Stimulated activated CD8-positive, alpha-beta memory T cell treated with anti-CD3 and anti-CD28 coated beads, Interleukin-4, amount 100 ng/mL, for 24 hours (primary cell): ENCODE data around the gene ARHGDIG.
A peak's percentile ranks its signal among the peaks of the same experiment; 100 is the strongest.
"Not testable (repeated sequence)": the region's sequence is repeated elsewhere in the genome, so short reads cannot be mapped to it uniquely, and the experiment has no call there.

ENCODE experiments used
- DNase-seq: peaks from one replicate; pipeline ENCODE4 v3.0.0-alpha.2; 2020; ENCODE audit warnings: low read depth

The ARHGDIG gene

DNA sequence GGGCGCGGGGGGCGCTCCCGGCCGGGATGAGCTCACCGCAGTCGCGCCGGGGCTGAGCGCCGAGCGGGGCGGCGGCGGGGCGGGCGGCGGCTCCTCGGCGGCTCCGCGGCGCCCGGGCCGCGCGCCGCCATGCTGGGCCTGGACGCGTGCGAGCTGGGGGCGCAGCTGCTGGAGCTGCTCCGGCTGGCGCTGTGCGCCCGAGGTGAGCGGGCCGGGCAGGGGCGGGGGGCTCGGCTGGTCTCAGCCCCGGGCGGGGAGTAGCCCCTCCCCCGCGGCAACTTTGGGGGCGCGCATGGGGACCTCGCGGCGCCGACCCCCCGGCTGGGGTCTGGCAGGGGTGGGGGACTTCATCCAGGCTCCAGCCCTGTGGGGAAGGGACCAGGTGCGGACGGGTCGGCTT lies at the start of gene ARHGDIG:
TSS of gene ARHGDIG (plus strand) at position 40 of the 400 bp plus-strand sequence. CDS start at position 130, 90 bp downstream.
- no peak for DNase-seq

DNA sequence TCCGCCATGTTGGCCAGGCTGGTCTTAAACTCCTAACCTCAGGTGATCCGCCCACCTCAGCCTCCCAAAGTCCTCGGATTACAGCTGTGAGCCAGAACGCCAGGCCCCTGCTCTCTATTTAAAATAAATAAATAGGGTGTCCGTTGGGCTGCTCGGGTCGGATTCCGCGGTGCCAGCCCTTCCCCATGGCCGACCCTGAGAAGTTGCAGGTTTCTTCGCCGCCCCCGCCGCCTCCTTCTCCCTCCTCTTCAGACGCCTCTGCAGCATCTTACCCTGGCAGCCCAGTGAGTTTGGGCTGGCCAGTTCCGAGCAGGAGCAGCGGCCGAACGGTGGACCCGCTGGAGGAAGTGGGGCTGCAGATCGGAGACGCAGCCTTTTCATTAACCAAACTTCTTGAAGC lies 49.4 kb upstream of the ARHGDIG start:
- DNase-seq, result no peak

DNA sequence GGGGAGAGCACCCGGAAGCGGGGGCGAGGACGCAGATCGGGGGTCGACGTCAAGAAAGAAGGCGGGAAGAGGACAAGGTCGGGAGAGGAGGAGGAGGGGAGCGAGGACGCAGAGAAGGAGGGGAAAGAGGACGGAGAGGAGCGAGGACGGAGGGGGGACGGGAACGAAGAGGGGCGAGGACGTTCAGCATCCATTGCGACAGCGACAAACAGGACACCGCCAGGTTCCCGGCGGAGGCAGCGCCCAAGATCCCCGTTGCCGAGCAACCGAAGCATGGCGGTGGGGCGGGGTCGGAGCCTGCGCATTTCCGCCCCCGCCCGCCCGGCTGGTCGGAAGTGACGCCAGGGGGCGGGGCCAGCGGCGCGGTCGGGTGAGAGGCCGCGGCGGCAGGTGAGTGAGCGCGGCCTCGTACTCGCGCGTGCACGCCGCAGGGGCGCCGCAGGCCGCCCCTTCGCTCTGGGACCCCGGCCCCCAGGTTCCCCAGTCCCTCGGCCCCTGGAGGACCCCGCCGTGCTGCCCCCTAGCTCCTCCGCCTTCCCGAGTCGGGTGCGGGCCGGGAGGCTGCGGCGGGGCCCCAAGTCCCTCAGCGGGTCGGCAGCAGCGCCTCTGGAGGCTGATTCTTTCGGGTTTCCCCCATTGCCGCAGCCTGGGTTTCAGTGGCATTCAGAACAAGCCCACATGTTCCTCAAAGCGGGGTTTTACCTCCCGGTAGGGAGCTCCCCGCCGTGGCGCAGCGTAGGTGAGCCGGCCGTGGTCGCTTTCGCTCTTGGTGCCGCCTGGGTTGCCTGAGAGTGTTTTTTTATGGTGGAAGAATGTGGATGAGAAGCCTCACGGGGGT lies 45.7 kb upstream of the ARHGDIG start, which contains the start of gene FAM234A:
TSS of gene FAM234A (plus strand) at position 354 of the 838 bp plus-strand sequence. CDS start 19,593 bp downstream, outside the sequence.
- peak; percentile 92 for DNase-seq

DNA sequence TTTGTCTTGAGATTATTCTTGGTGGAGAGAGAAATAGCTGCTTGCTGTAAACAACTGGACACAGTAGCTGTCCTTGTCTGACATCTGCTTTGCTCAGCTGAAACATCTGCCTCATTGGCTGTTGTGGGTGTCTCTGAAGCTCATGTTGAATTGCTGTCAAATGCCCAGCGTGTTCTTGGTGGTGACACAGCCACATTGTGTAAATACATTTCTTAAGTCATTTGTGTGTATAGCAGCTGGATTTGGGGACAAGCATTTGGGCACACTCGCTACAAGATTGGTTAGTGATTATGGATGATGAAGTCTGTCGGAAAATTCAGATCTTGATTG lies 40.5 kb upstream of the ARHGDIG start:
- no peak for DNase-seq

DNA sequence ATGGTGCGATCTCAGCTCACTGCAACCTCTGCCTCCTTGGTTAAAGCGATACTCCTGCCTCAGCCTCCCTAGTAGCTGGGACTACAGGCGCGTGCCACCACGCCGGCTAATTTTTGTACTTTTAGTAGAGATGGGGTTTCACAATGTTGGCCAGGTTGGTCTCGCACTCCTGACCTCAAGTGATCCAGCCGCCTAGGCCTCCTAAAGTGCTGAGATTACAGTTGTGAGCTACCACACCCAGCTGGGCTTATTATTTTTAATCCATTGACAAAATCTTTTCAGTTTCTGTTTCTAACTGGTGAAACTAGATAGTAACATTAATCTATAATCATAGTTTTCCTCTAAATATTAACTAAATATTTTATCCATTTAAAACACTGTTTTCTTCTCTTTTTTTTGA lies 39.8 kb upstream of the ARHGDIG start:
- DNase-seq, result no peak

DNA sequence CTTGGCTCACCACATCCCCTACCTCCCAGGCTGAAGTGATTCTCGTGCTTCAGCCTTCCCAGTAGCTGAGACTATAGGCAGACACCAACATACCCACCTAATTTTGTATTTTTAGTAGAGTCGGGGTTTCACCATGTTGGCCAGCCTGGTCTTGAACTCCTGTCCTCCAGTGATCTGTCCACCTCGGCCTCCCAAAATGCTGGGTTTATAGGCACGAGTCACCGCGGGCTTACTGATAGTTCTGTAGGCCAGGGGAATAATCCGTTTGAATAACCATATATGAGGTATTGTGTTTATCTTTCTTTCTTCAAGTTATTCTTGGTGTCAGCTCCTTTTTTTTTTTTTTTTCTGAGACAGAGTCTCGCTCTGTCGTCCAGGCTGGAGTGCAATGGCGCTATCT lies 38.1 kb upstream of the ARHGDIG start:
- no peak for DNase-seq

DNA sequence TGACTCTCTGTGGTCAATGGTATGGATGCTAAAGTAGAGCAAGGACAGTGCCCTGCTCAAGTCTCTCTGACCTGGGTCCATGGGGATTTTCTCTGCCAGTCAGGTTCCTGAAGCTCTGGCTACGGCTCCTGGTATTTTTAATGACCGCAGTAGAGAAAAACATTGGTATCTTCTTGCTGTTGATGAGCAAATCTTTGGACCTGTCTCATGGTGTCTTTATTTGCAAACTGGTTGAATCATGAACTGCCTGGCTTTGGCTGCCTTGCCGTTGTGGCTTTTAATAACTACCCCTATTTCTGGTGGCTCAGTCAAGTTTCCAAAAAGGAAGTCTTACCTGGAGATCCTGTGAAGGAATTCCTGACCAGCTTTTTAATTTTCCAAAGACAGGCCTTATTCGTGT lies 37.0 kb upstream of the ARHGDIG start:
- DNase-seq, result no peak

DNA sequence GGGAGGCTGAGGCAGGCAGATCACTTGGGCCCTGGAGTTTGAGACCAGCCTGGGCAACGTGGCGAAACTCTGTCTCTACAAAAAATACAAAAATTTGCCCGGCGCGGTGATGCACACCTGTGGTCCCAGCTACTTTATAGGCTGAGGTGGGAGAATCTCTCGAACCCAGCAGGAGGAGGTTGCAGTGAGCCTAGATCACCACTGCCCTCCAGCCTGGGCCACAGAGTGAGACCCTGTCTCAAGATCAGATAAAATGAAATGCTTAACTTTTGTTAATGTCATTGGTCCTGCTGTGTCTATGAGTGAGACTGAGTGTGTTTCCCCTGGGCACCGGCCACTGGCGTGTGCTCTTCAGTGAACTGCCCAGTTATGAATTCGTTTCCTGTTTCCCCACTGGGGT lies 35.3 kb upstream of the ARHGDIG start:
- DNase-seq, result no peak

DNA sequence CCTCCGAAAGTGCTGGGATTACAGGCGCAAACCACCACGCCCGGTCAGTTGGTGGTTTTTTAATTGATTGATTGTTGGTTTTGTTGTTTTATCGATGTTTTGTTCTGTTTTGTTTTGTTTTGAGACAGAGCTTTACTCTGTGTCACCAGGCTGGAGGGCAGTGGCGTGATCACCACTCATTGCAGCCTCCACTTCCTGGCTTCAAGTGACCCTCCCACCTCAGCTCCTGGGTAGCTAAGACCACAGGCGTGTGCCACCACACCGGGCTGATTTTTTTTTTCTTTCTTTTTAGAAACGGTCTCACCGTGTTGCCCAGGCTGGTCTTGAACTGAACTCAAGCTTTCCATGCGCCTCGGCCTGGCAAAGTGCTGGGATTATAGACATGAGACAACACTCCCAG lies 33.4 kb upstream of the ARHGDIG start:
- no peak for DNase-seq

DNA sequence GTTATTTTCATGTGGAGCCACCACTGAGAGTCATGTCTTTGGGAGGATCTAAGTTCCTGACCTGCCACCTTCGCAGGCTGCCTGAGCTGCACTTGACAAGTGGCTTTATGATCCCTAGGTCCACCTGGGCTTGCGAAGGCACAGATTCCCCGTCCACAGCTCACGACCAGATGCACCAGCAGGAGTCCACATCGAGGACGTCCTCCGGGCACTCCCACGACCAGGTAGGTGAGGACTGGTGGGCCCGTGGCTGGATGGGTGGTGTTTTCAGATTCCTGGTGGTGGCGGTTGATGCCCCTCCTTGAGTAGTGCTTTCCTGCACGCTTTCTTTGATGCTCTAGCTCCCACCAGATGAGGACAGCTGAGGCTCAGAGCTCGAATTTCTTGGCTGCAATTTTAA lies 31.0 kb upstream of the ARHGDIG start:
- no peak for DNase-seq

DNA sequence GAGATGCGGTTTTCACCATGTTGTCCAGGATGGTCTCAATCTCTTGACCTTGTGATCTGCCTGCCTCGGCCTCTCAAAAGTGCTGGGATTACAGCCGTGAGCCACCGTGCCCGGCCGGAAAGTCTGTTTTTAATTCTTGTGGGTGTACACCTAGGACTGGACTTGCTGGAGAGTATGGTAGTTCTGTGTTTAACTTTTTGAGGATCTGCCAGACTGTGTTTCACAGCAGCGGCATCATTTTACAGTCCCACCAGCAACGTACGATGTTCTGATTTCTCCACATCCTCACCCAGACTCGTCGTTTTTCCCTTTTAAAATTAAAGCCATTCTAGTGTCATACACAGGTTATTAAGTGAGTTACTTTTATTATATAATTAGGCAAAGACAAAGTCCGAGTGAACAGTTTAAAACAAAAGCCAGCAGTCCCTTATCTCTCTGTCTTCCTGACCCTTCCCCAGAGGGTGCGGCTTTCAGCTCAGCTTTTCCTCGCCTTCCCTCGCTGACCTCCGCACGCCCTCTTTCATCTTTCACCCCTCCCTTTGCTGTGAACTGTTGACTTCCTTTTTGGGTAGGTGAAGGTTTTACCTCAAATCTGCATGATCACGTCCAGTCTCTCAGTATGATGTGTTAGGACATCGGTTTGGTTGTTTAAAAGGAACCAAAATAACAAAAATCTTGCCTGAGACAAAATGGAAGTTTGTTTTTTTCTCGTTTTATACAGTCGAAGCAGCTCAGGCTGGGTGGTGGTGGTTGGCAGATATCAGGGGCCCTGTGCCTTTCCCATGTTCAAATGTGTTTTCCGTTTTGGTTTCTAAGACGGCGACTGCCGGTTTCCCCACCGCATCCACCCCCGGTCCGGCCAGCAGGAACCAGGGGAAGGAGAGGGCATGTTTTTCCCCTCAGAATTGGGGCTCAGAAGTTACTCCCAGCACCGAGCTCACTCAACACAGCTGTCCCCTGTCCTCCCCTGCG lies 27.7 kb upstream of the ARHGDIG start:
- no peak for DNase-seq

DNA sequence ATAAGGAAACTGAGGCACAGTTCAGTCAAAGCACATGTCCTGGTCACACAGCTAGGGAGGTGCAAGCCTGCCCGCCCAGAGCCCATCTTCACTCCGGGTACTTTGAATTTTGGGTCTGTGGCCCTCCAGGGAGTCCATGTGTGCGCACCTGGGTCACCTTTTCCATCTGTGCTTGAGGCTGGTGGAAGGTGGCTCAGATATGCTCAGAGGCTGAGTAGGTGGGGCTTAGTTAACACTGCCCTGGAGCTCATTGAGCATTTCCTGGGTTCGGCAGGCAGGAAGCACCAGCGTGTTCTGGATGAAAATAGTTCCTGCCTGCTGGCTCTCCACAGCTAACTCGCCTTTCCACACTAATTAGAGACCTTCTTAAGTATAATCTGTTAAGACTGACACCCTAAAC lies 26.6 kb upstream of the ARHGDIG start:
- DNase-seq, result no peak

DNA sequence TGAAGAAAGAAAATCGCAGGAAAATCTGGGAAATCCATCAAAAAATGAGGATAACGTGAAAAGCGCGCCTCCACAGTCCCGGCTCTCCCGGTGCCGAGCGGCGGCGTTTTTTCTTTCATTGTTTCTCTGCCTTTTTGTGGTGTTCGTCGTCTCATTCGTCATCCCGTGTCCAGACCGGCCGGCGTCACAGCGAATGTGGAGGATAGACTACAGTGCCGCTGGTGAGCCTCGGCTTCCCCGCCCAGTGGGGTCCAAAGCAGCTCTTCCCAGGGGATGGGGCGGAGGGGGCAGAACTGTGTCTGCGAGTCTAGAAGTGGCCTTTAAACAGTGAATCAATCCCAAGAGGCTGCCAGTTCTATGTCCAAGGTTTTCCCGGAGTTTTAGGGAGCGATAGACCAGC lies 25.9 kb upstream of the ARHGDIG start:
- no peak for DNase-seq

DNA sequence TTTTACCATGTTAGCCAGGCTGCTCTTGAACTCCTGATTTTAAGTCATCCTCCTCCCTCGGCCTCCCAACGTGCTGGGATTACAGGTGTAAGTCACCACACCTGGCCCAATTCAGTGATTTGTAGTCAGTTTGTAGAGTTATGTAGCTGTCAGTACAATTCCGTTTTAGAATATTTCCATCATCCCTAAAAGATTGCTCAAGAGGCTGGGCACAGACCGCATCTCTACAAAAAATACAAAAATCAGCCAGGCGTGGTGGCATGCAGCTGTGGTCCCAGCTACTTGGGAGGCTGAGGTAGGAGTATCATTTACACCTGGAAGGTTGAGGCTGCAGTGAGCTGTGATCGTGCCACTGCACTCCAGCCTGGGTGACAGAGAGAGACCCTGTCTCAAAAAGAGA lies 25.2 kb upstream of the ARHGDIG start:
- no peak for DNase-seq

DNA sequence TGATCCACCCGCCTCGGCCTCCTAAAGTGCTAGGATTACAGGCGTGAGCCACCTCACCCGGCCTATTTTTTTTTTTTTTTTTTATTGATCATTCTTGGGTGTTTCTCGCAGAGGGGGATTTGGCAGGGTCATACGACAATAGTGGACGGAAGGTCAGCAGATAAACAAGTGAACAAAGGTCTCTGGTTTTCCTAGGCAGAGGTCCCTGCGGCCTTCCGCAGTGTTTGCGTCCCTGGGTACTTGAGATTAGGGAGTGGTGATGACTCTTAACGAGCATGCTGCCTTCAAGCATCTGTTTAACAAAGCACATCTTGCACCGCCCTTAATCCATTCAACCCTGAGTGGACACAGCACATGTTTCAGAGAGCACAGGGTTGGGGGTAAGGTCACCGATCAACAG lies 22.3 kb upstream of the ARHGDIG start:
- not testable (repeated sequence) for DNase-seq

DNA sequence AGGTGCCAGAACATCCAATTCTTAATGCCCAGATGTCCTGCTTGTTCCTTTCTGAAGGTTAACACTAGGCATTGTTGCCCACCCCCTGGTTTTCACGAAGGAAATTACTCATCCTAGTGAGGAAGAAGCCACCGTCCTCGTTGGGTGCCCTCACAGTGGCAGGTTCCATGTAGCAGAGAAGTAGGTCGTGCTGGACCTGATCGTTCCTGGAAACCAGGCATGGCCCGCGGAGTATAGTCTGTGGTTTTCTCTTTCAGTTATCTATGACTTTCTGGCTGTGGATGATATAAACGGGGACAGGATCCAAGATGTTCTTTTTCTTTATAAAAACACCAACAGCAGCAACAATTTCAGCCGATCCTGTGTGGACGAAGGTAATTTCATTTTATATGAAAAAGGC lies 21.2 kb upstream of the ARHGDIG start:
- no peak for DNase-seq

DNA sequence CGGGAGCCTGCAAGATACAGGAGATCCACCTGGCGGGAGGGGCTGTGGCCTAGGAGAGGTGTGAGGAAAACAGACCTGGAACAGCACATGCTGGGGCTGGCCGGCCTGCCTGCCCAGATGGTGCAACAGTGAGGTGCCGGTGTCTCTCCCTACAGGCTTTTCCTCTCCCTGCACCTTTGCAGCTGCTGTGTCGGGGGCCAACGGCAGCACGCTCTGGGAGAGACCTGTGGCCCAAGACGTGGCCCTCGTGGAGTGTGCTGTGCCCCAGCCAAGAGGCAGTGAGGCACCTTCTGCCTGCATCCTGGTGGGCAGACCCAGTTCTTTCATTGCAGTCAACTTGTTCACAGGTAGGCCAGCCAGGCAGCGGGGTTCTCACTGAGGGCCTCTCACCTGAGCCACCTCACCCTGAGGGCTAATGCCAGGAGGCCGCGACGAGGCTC lies 20.6 kb upstream of the ARHGDIG start:
- no peak for DNase-seq

DNA sequence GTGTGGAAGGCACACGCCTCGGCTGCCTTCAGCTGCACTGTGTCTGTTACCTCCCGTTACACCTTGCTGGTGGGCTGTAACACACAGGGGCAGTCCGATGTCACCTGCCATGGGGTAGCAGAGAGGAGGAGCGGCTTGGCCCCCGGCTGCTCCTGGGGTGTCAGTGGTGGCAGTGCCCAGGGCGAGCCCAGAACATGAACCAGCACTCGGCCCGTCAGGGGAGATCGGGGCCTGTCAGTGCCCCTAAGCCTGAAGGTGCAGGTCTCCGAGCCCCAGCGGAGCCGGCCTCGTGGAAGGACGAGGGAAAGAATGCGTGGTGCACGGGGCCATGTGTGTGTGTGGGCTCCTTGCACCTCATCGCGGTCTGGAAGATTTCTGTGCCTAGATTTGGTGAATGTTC lies 20.1 kb upstream of the ARHGDIG start:
- no peak for DNase-seq

DNA sequence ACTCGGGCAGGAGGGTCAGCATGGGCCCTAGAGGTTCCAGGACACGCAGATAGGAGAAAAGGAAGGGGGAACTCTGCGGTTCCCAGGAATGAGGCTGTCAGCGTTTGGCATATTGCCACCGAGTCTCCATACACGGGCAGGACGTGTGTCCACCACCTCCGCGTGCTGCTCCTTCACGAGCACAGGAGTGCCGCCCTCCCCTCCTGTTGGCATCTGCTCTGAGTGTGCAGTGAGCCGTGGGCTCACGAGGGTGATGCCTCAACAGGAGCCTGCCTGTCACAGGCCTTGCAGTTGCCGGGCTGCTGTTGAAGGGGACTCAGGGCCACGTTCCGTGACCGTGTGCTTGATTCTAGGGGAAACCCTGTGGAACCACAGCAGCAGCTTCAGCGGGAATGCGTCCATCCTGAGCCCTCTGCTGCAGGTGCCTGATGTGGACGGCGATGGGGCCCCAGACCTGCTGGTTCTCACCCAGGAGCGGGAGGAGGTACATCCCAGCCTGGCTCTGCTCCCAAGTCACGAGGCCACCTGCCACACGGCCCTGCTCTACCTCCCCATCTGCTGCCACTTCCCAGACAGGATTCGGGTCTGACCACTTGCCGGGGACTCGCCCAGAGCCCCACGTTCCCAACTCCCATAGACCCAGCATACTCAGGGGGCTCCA lies 19.2 kb upstream of the ARHGDIG start:
- no peak for DNase-seq

DNA sequence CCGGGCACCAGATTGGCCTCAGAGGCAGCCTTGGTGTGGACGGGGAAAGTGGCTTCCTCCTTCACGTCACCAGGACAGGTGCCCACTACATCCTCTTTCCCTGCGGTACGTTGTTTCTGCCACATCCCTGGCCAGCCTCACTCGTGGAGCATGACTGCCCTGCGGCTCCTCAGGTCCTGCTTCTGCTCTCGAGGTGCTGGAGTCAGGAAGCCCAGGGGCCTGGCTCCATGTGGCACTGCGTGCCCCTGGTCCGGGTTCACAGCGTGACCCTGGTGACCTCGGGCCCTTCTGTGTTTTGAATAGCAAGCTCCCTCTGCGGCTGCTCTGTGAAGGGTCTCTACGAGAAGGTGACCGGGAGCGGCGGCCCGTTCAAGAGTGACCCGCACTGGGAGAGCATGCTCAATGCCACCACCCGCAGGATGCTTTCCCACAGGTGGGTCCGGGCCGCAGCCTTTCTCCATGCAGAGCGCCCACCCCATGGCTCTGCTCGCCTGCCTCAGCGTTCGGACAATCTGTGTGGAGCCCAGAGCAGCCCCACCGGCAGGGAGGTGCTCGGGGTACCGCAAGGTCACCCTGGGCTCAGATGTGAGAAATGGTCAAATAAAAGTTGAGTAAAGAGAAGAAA lies 18.2 kb upstream of the ARHGDIG start:
- DNase-seq, result no peak

DNA sequence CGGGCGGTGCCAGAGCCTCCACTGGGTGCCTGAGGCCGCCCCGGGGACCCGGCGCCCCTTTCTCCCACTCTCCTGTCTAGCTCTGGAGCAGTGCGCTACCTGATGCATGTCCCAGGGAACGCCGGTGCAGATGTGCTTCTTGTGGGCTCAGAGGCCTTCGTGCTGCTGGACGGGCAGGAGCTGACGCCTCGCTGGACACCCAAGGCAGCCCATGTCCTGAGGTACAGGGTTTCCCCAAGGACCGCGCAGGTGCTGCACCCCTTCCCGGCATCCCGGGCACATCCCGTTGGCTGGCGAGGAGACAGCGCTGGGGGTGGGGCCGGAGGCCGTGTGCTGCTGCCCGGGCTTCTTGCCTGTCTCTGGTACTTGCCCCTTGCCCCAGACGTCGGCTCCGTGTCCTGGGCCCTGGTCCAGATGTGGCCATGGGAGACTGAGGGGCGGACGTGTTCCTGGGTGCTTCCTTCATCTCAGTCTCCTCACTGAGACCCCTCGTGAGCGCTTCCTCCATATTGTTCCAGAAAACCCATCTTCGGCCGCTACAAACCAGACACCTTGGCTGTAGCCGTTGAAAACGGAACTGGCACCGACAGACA lies 17.1 kb upstream of the ARHGDIG start:
- no peak for DNase-seq

DNA sequence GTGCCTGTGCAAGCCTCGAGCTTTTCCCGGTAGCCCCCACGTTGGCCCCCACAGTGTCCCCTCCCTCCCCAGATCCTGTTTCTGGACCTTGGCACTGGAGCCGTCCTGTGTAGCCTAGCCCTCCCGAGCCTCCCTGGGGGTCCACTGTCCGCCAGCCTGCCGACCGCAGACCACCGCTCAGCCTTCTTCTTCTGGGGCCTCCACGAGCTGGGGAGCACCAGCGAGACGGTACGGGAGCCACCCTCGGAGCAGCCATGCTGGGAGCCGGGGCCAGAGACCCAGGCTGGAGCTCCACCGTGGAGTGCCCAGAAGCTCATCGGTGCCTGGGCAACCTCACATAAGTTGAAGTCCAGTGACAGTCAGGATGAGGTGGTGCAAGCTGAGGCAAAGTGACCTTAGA lies 16.4 kb upstream of the ARHGDIG start:
- no peak for DNase-seq
